Measurements from ENCODE around the gene FAM20C. TPM values are rescaled to one million over a fixed set of nuclear protein-coding genes. Genes with fewer than 3 reads are reported as not detected.

Gene FAM20C
- total and polyA plus RNA-seq, 10 of the 15 experiments (the other 5 are each of a cell fraction or from before 2014, with no cell fraction given) = 0.44 TPM; not detected in 9

GRCh38 chr7:175955-176354 lies 16.4 kb upstream of the FAM20C start:
- BruUV-seq (replicated peaks) = no TSS peak
- no peak overlapping the region for H3K4me2 ChIP-seq (ENCODE audit: control insufficient read depth, insufficient read depth)
- CTCF ChIA-PET = no interaction called here
- no peak overlapping the region for H3K27ac ChIP-seq (ENCODE audit: control insufficient read depth, insufficient read depth)
- no peaks in the 10 kb centered on the region for H3K79me2 ChIP-seq (ENCODE audit: control insufficient read depth, insufficient read depth, low read length)
- H3K4me3 ChIP-seq = no peak overlapping the region
- no peaks in the 10 kb centered on the region; a peak in 1 of 4 replicates for H3K36me3 ChIP-seq (ENCODE audit: control insufficient read depth in 2 of 2, insufficient read depth in 2 of 2, low read length in 1 of 2)
- H3K27me3 ChIP-seq (replicated peaks in 1 of 2; ENCODE audit: control insufficient read depth in 2 of 2, insufficient read depth in 2 of 2, low read length in 1 of 2) = no peaks in the 10 kb centered on the region
- no peak overlapping the region for H2AFZ ChIP-seq (ENCODE audit: control insufficient read depth, low read depth, low read length)
- WGBS (ENCODE audit: insufficient coverage, insufficient replicate concordance, low lambda C conversion rate, missing lambda C conversion rate) = 54% methylated on average over 11 of the region's 11 CpGs
- POLR2A ChIA-PET = no interaction called here
- FAIRE-seq (no peak), ATAC-seq (no peak), DNase-seq (ENCODE audit: low read depth, low spot score) (no peak)
- H3K4me1 ChIP-seq (ENCODE audit: control insufficient read depth, insufficient read depth, low read length) = no peaks in the 10 kb centered on the region
- intact Hi-C loops (cut with micrococcal nuclease; ENCODE audit: unreplicated experiment) = no loop called here
- in situ Hi-C loops (cut with MboI) = no loop called here
- no peaks in the 10 kb centered on the region for H3K9me3 ChIP-seq (replicated peaks; ENCODE audit: control insufficient read depth, insufficient read depth, low read length)
- RAD21 ChIA-PET (ENCODE audit: unreplicated experiment) = no interaction called here
- TF ChIP-seq HDAC6 (IDR thresholded peaks at IDR 0.05; ENCODE audit: unreplicated experiment) (no peak), CEBPB (IDR thresholded peaks at IDR 0.05; ENCODE audit: borderline replicate concordance in 1 of 2, low read depth in 2 of 2, low read length in 2 of 2) (no peak), RUNX3 (IDR thresholded peaks at IDR 0.05; ENCODE audit: low read length) (no peak), SREBF2 (IDR thresholded peaks at IDR 0.05; ENCODE audit: low read length) (no peak), JUNB (IDR thresholded peaks at IDR 0.05) (no peak), PML (IDR thresholded peaks at IDR 0.05; ENCODE audit: low read length) (no peak)
- SMC1A ChIA-PET (ENCODE audit: uncharacterized antibody, unreplicated experiment) = no interaction called here
- no peak overlapping the region for H3K9ac ChIP-seq (ENCODE audit: control insufficient read depth, insufficient read depth, low read length)
- no peaks in the 10 kb centered on the region for H4K20me1 ChIP-seq (ENCODE audit: control insufficient read depth, insufficient read depth)

GRCh38 chr7:176381-176780 lies 16.0 kb upstream of the FAM20C start:
- in situ Hi-C loops (cut with MboI) = no loop called here
- H3K27ac ChIP-seq (ENCODE audit: control insufficient read depth, insufficient read depth) = no peak overlapping the region
- ChIA-PET RAD21 (ENCODE audit: unreplicated experiment) (no interaction called here), SMC1A (ENCODE audit: uncharacterized antibody, unreplicated experiment) (no interaction called here), CTCF (no interaction called here), POLR2A (no interaction called here)
- no peak overlapping the region for H3K4me2 ChIP-seq (ENCODE audit: control insufficient read depth, insufficient read depth)
- H3K9ac ChIP-seq (ENCODE audit: control insufficient read depth, insufficient read depth, low read length) = no peak overlapping the region
- 15% methylated on average over 9 of the region's 9 CpGs for WGBS (ENCODE audit: insufficient coverage, insufficient replicate concordance, low lambda C conversion rate, missing lambda C conversion rate)
- ATAC-seq (no peak), FAIRE-seq (no peak), DNase-seq (ENCODE audit: low read depth, low spot score) (no peak)
- no TSS peak for BruUV-seq (replicated peaks)
- H3K27me3 ChIP-seq (replicated peaks in 1 of 2; ENCODE audit: control insufficient read depth in 2 of 2, insufficient read depth in 2 of 2, low read length in 1 of 2) = no peaks in the 10 kb centered on the region
- H3K36me3 ChIP-seq (ENCODE audit: control insufficient read depth in 2 of 2, insufficient read depth in 2 of 2, low read length in 1 of 2) = no peaks in the 10 kb centered on the region; a peak in 1 of 4 replicates
- no peaks in the 10 kb centered on the region for H4K20me1 ChIP-seq (ENCODE audit: control insufficient read depth, insufficient read depth)
- no peak overlapping the region for H2AFZ ChIP-seq (ENCODE audit: control insufficient read depth, low read depth, low read length)
- H3K9me3 ChIP-seq (replicated peaks; ENCODE audit: control insufficient read depth, insufficient read depth, low read length) = no peaks in the 10 kb centered on the region
- TF ChIP-seq USF2 (IDR thresholded peaks at IDR 0.05; ENCODE audit: borderline replicate concordance, low read depth, low read length) (no peak), JUNB (IDR thresholded peaks at IDR 0.05) (no peak), SPI1 (IDR thresholded peaks at IDR 0.05; ENCODE audit: borderline replicate concordance, insufficient read depth, low read depth, low read length) (no peak), CEBPZ (IDR thresholded peaks at IDR 0.05; ENCODE audit: low read depth, low read length) (no peak), ETV6 (conservative IDR thresholded peaks at IDR 0.05 in 1 of 2, IDR thresholded peaks at IDR 0.05 in 1 of 2; ENCODE audit: borderline replicate concordance in 1 of 2, low read depth in 1 of 2) (no peak)
- no peak overlapping the region for H3K4me3 ChIP-seq
- H3K79me2 ChIP-seq (ENCODE audit: control insufficient read depth, insufficient read depth, low read length) = no peaks in the 10 kb centered on the region
- H3K4me1 ChIP-seq (ENCODE audit: control insufficient read depth, insufficient read depth, low read length) = no peaks in the 10 kb centered on the region
- intact Hi-C loops (cut with micrococcal nuclease; ENCODE audit: unreplicated experiment) = no loop called here
